DND-41 (cell line): Measurements from ENCODE around the gene ACER3.

Experiments used
- ATAC-seq: fragments of 200-7000 bp; cut with Tn5 transposase; 3 replicates; pipeline ENCODE4 v1.9.1; 2021; ENCODE audit warnings: low read depth; ENCODE audit not compliant: insufficient read depth
- DNase-seq: peaks from one replicate; pipeline ENCODE4 v3.0.0-alpha.2; 2020
- H2AFZ ChIP-seq: 2 replicates; pipeline ENCODE4 v1.6.0; 2012; ENCODE audit warnings: low read depth, low read length
- H3K27ac ChIP-seq: 2 replicates; pipeline ENCODE4 v1.5.1; 2012; ENCODE audit warnings: low read length, inconsistent platforms
- H3K27me3 ChIP-seq: fragments of 200-600 bp; sonication (generic); 2 replicates; pipeline ENCODE4 v1.6.0; 2012; ENCODE audit warnings: low read length, mild to moderate bottlenecking, inconsistent platforms; ENCODE audit not compliant: insufficient read depth, poor library complexity
- H3K36me3 ChIP-seq: 2 replicates; pipeline ENCODE4 v1.5.1; 2012; ENCODE audit warnings: low read length, inconsistent platforms; ENCODE audit not compliant: insufficient read depth
- H3K4me1 ChIP-seq: 2 replicates; pipeline ENCODE4 v1.5.1; 2012; ENCODE audit warnings: mild to moderate bottlenecking, low read length; ENCODE audit not compliant: insufficient read depth
- H3K4me2 ChIP-seq: 2 replicates; pipeline ENCODE4 v1.6.0; 2012; ENCODE audit warnings: mild to moderate bottlenecking, moderate library complexity, low read length, inconsistent platforms; ENCODE audit not compliant: insufficient read depth
- H3K4me3 ChIP-seq, 2 experiments: fragments of 200-600 bp in 1 of 2; shearing (Covaris generic) in 1 of 2; 2 replicates each; pipeline ENCODE4 v1.5.1; 2012 to 2016; ENCODE audit warnings: inconsistent platforms in 2 of 2, low read length in 2 of 2, mild to moderate bottlenecking in 2 of 2, low read depth in 1 of 2, moderate library complexity in 1 of 2
- H3K79me2 ChIP-seq: 2 replicates; pipeline ENCODE4 v1.6.0; 2012; ENCODE audit warnings: low read length, inconsistent platforms; ENCODE audit not compliant: insufficient read depth
- H3K9ac ChIP-seq: 2 replicates; pipeline ENCODE4 v1.6.0; 2012; ENCODE audit warnings: low read depth, mild to moderate bottlenecking, inconsistent platforms, low read length, moderate library complexity
- H3K9me3 ChIP-seq: 2 replicates; pipeline ENCODE4 v1.5.1; 2012; ENCODE audit warnings: low read length, moderate library complexity, mild to moderate bottlenecking, inconsistent platforms; ENCODE audit not compliant: insufficient read depth, severe bottlenecking
- H4K20me1 ChIP-seq: 2 replicates; pipeline ENCODE4 v1.6.0; 2012; ENCODE audit warnings: low read length; ENCODE audit not compliant: insufficient read depth
- CTCF ChIP-seq: IDR thresholded peaks from 2 replicates; pipeline ENCODE4 v1.5.1; 2012; ENCODE audit warnings: borderline replicate concordance, low read length, moderate library complexity, mild to moderate bottlenecking; ENCODE audit not compliant: poor library complexity, severe bottlenecking; ENCODE audit errors: extremely low read depth
- EZH2 ChIP-seq: IDR thresholded peaks from 3 replicates; pipeline ENCODE4 v1.6.1; 2012; ENCODE audit warnings: borderline replicate concordance, low read depth, mild to moderate bottlenecking, moderate library complexity, low read length, inconsistent platforms; ENCODE audit not compliant: severe bottlenecking

The ACER3 gene

GRCh38 chr11:76839311-76839710 is 21.4 kb upstream of the ACER3 start:
- Histone ChIP-seq H3K4me2 (no peak overlapping the region), H3K9me3 (no peaks in the 10 kb centered on the region), H3K27ac (no peak overlapping the region), H3K79me2 (no peaks in the 10 kb centered on the region), H3K36me3 (no peaks in the 10 kb centered on the region), H3K4me1 (no peaks in the 10 kb centered on the region), H3K4me3 (no peak overlapping the region), H4K20me1 (no peaks in the 10 kb centered on the region), H3K9ac (no peak overlapping the region), H2AFZ (no peak overlapping the region), H3K27me3 (peaks cover 20% of the 10 kb centered on the region)
- no peak for DNase-seq
- ATAC-seq = no peak
- TF ChIP-seq CTCF (no peak), EZH2 (no peak)

GRCh38 chr11:76841923-76842452 is 18.7 kb upstream of the ACER3 start:
- Histone ChIP-seq H3K4me2 (no peak overlapping the region), H2AFZ (no peak overlapping the region), H3K79me2 (no peaks in the 10 kb centered on the region), H3K36me3 (no peaks in the 10 kb centered on the region), H3K9me3 (no peaks in the 10 kb centered on the region), H3K4me1 (no peaks in the 10 kb centered on the region), H3K4me3 (no peak overlapping the region), H3K27me3 (peaks cover 20% of the 10 kb centered on the region), H3K9ac (no peak overlapping the region), H4K20me1 (no peaks in the 10 kb centered on the region), H3K27ac (no peak overlapping the region)
- ATAC-seq (no peak), DNase-seq (no peak)
- TF ChIP-seq EZH2 = no peak
- no peak for TF ChIP-seq CTCF

GRCh38 chr11:76843907-76844306 is 16.8 kb upstream of the ACER3 start:
- DNase-seq = no peak
- H3K36me3 ChIP-seq = no peaks in the 10 kb centered on the region
- TF ChIP-seq CTCF (no peak), EZH2 (no peak)
- no peak overlapping the region for H3K4me3 ChIP-seq
- H3K27ac ChIP-seq = no peak overlapping the region
- H3K79me2 ChIP-seq = no peaks in the 10 kb centered on the region
- H4K20me1 ChIP-seq = no peaks in the 10 kb centered on the region
- no peaks in the 10 kb centered on the region for H3K4me1 ChIP-seq
- no peak overlapping the region for H2AFZ ChIP-seq
- H3K9me3 ChIP-seq = no peaks in the 10 kb centered on the region
- H3K27me3 ChIP-seq = peaks cover 6% of the 10 kb centered on the region
- no peak overlapping the region for H3K9ac ChIP-seq
- no peak for ATAC-seq
- no peak overlapping the region for H3K4me2 ChIP-seq

GRCh38 chr11:76844511-76844910 is 16.2 kb upstream of the ACER3 start:
- H4K20me1 ChIP-seq = no peaks in the 10 kb centered on the region
- no peak overlapping the region for H3K4me2 ChIP-seq
- no peaks in the 10 kb centered on the region for H3K4me1 ChIP-seq
- no peak overlapping the region for H3K4me3 ChIP-seq
- no peak overlapping the region for H3K27ac ChIP-seq
- DNase-seq = no peak
- H3K36me3 ChIP-seq = no peaks in the 10 kb centered on the region
- H2AFZ ChIP-seq = no peak overlapping the region
- TF ChIP-seq CTCF (no peak), EZH2 (no peak)
- no peaks in the 10 kb centered on the region for H3K9me3 ChIP-seq
- no peak for ATAC-seq
- no peak overlapping the region for H3K9ac ChIP-seq
- H3K79me2 ChIP-seq = no peaks in the 10 kb centered on the region
- peaks cover 7% of the 10 kb centered on the region for H3K27me3 ChIP-seq
